Brain pericyte (primary cell): ENCODE measurements around the gene OPALIN.

Source experiments
- DNase-seq: peaks from one replicate; pipeline ENCODE4 v3.0.0-alpha.2; 2012; ENCODE audit warnings: low read depth, low spot score

The OPALIN gene

DNA sequence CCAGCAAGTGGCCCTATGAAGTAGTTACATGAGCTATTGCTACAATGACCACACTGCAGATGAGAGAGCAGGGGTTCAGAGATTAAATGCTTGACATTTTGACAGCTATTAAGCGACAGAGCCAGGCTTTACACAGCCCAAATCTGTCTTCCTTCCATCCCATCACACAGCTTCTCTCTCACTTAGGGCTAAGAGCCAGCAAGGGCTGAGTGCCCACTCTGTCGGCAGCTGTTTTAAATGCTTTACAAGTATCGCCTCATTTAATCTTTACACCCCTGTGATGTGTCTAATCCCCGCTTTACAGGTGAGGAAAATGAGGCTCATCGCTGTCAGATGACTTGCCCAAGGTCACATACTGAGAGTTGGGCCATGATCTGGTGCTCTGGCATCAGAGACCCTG lies 15.2 kb upstream of the OPALIN start:
- no peak for DNase-seq

DNA sequence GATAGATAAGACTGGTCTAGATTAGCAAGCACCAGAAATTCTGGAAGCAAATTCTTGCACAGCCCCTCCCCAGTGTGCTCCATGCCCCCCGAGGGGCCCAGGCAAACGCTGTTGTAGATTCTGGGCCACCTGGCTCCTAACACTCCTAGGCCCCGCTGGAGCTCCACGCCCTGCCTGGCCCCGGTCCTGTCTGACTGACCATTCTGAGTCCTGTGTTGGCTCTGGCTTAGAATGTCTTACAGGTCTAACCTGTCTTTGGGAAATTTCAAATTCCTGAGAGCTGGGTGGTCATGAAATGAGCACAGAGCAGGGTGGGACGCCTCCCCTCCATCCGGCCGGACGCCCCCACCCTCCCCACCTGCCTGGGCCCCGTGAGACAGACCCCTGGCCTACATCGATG lies 12.6 kb upstream of the OPALIN start:
- no peak for DNase-seq

DNA sequence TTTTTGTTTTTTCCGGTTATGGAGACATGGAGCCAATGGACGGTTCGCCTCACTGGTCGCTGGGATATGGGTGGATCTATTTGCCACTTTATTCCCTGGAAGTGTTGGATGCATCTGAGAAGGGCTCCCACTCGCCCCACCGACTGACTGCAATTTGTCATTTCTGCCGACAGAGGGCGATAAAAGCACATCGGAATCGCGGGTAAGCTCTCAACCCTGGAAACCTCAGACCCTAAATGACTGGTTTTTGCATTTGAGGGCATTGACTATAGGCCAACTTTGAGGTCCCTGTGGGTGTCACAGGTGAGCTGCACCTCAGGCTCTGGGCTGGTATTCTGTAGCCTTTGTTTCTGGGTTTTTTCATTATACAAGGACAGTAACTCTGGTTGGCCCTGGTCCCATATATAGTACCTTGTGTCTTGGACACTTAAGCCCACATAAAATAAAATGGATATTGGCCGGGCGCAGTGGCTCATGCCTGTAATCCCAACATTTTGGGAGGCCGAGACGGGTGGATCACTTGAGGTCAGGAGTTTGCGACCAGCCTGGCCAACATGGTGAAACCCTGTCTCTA lies 11.9 kb upstream of the OPALIN start:
- DNase-seq, result no peak

DNA sequence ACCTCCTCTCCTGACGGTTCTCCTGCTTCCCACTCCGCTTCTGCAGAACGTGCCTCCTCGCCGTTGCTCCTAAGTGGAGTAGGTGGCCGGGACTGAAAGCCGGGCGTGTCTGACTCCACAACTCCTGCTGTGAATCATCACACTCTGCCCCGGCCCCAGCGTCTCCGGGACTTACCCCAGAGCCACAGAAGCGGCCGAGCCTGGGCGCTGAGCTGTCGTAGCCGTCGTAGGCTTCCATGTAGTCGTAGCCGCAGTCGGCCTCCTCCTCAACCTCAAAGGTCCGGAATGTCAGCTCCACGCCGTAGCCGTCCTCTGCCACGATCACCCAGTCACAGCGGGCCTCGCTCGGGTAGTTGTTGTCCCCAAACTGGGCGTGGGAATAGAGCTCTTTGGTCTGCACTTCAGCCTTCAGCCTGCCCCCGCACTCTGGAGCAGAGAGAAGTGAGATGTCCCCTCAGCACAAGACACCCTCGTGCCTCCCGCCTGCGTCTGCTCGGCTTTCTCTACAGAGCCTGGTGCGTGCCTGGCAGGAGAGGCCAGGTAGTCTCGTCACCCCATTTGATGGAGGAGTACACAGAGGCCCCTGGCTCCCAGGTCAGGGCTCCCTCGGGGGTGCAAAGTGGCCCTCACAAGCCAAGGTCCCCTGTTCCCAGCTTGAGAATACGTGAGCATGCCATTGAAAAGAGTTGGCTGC lies 11.2 kb upstream of the OPALIN start:
- DNase-seq, result no peak

DNA sequence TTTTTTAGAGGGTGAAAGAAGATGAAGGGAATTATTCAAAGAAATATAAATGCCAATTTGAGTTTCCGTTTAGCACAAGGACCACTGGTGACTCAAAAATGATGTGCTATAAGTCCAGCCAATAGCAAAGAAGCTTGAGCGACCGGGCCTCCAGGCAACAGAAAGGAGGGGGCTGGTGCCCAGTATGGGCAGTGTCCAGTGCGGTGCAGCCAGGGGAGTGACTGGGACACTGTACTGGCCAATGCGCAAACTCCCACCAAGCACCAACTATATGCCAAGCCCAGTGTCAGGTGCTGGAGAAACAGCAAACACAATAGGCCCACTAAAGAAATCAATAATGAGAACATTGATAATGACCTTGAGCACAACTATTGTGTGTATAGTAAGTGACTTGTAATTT lies 10.2 kb upstream of the OPALIN start:
- DNase-seq, result no peak

DNA sequence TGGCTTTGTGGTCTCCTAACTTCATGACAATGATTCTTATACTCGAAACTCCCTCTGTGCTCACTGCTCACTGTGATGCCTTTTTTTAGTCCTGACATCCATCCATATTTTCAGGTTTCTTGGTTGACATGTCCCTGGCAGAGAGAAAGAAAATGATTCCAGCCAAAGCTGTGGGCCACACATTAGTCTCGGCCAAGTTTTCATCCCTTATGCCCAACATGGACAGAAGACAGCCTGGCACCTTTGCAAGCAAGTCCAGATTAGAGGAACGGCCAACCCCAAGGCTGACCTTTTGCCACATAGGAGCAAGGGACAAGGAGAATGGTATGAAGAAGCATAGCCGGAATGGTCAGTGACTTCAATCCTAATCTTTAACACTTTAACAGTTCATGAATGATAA lies 8.7 kb upstream of the OPALIN start:
- no peak for DNase-seq

DNA sequence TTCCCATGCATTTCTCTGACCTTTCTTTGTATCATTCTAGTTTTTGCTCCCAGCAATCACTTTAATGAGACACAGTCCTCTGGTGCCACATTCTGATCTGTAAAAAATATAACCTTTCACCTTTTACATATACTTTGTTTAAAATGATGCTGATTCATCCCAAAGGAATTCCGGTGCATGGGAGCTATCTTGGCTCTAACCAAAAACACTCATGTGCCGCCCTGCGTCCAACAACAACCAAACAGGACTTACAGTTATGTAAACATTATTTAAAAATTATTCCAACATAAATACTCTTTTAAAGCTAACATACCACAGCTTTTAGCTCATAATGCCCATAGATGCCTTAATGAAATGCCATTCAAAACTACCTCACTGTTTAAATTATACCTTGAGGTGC lies 7.7 kb upstream of the OPALIN start:
- no peak for DNase-seq

DNA sequence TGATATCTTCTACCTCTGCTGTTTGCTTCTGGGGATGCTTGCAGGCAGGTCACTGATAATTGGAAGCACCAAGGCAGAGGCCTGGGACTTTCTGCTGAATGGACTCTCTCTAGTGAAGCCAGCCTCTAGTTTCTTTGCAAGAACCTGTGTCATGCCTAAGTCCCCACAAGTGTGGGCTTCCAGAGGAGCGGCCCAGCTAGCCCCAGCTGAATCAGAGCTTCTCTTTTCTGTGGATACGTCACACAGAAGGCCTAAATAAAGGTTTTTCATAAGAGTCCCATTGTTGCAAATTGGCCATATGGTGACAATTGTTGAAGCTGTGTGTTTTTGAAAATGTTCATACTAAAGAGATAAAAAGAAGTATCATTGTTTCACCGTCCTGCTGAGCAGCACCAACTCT lies 6.8 kb upstream of the OPALIN start:
- no peak for DNase-seq

DNA sequence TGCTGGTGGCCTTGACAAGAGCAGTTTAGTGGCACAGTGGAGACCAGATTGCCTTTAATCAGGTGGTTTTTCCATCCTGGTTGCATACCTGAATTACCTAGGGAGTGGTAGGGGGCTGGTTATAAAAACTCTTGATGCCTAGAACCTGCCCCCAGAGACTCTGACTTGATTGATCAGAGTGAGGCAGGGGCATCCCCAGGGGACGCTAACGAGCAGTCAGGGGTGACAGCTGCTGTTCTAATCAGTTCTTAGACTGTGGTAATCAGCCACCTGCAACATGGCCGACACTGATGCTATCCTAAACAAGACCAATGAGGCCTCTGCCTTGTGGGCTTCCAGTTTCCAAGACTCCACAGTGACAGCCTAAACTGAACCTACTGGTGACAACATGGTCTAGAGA lies 2.0 kb upstream of the OPALIN start:
- DNase-seq, result no peak

DNA sequence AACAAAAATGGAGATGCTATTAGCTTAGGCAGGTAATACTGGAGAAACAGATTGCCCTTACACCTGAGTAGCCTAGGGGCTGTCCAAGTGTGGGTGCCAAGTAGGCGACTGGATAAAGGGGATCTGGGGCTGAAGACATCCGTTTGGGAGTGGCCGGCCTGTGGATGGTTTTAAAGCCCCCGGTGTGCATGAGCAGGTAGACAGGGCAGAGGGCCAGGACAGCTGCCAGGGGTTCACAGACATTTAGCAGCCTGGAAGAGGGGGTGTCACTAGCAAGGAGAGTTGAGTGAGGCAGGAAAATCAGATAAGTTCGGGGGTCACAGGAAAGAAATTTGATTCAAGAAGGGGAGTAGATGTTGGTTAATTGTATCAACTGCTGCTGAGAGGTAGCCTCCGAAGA lies 1.5 kb upstream of the OPALIN start:
- DNase-seq, result no peak

DNA sequence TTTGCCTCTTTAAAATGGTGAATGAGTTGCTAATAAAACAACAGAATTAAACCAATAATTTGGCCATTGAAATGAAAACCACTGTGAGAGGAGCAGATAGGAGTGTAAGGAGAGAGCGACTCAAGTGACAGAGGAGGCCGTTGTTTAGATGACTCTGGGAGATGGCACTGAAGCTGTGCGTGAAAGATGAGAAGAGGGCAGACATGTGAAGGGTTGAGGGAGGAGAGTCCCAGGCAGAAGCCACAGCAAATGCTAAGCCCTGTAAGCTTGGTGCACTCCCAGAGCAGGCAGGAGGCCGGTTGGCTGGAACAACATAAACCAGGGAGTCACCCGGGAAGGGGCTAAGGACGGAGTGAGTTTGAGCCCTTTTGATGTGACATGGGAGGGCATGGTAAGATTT lies 814 bp upstream of the OPALIN start:
- DNase-seq, result no peak

DNA sequence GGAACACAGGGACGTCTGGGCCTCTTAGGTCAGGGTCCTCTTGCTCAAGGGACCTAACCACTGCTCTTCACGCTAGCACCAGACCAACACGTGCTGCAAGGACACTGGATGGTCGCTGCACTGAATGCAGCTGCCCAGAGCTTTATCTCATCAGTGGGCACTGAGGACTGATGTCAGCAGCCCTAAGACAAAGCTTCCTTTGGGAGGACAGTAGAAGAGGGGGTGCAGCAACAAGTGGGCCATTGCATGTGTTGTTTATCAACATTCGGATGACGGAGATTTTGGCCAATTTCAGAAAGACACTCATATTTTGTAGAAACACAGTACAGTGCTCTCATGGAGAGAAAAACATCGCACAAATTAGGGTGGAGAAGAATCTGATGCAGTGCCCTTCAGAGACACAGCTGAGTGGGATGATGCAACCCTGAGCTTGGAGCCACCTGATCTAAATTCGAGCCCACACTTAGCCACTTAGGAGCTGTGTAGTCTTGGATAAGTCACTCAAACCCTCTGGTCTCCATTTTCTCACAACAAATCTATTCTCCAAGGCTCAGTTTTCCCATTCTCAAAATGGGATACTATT lies 1.7 kb downstream of the OPALIN start:
- DNase-seq, result no peak

DNA sequence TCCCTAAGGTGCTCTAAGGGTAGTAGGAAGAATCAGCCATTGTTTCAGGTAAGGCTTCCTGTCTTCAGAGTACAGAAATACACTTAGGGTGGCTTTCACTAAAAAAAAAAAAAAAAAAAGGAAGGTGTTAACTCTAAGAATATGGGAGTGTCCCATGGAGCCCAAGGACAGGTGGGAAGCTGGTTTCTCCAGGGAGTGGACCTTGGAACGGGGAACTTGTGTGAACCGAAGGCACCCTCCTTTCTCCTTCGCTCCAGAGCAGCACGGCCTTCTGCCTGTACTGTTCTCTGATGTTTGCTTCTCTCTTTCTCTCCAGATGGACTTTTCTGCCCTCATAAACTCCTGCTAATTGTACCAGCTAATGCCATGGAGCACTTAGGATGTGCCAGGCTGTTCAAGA lies 6.2 kb downstream of the OPALIN start:
- no peak for DNase-seq

DNA sequence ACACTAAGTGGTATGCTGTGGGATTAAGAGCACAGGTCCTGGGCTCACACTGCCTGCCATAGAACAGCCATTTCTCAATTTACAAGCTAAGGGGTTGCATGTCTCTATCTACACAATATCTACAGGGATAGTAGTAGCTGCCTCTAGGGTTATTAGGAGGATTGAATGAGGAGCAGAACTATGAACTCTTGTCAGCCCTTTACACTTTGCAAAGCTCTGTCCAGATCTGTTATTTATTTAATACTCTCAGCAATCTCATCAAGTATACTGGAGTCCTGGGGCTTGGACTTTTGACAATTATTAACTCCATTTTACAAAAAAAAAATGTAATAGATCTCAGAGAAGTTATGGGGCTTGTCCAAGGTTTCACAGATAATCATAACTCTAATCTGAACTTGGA lies 6.8 kb downstream of the OPALIN start:
- DNase-seq, result no peak

DNA sequence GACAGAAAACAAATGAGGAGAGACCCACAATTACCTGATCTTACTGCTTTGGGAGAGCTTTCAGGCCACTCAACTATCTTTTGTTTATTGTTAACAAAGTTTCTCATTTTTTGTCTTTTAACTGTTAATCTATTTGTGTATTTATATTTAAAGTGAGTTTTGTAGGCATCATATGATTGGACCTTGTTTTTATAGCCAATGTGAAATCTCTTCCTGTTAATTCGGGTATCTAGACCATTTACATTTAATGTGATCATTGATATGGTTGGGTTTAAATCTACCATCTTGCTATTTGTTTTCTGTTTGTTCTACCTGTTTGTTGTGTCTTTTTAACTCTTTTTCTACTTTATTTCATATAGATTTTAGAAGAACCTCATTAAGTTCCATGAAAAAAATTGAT lies 12.5 kb downstream of the OPALIN start:
- no peak for DNase-seq

DNA sequence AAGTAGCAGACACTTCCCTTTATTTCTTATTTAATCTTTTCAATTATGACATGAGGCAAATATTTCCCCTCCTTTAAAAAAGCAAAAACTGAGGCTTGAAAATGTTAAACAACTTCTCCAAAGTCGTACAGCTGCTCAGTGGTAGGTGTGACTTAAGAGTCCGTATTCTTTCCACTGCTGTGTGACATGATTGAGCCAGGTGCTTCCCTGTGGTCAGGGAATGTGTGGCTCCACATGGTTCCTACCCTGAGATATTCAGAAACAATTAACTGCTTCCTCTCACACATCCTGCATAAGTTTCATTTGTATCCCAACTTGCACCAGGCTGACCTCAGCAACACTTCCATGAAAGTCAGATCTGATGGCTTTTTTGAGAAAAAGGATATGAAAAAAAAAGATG lies 13.6 kb downstream of the OPALIN start:
- no peak for DNase-seq

DNA sequence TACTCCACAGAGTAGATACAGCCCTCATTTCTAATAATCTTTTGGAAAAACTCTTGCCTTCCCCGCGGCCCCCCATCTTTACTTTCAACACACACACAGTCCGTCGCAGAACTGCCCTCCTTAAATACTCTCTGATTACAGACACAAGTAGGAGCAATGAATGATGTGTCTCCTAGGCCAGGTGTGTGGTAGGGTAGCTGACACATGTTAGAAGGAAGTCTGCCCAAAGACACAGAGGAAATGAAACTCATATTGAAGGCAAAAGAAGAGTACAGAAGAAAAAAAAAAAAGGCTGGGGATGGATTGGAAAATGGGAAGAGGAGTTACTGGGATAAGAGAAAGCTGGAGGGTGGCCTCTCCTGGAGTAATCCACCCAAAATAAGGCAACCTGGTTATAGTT lies 14.6 kb downstream of the OPALIN start:
- DNase-seq, result no peak

DNA sequence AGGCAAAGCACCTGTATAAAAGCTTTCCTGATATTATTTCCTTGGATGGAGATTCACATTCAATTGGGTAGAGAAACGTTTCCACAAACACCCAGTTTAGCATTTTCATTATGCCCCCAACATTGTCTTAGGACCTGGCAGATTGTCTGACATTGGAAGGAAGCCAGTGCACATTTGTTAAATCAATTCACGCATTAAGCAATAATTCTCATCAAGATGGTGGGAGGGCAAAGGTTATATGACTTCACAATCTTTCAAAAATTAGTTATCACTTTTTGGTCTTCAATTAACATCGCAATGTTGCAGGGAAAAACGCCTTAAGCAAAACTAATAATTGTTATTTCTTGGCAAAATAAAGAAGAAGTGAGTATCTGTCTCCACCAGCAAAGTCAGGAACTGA lies 16.4 kb downstream of the OPALIN start:
- no peak for DNase-seq

DNA sequence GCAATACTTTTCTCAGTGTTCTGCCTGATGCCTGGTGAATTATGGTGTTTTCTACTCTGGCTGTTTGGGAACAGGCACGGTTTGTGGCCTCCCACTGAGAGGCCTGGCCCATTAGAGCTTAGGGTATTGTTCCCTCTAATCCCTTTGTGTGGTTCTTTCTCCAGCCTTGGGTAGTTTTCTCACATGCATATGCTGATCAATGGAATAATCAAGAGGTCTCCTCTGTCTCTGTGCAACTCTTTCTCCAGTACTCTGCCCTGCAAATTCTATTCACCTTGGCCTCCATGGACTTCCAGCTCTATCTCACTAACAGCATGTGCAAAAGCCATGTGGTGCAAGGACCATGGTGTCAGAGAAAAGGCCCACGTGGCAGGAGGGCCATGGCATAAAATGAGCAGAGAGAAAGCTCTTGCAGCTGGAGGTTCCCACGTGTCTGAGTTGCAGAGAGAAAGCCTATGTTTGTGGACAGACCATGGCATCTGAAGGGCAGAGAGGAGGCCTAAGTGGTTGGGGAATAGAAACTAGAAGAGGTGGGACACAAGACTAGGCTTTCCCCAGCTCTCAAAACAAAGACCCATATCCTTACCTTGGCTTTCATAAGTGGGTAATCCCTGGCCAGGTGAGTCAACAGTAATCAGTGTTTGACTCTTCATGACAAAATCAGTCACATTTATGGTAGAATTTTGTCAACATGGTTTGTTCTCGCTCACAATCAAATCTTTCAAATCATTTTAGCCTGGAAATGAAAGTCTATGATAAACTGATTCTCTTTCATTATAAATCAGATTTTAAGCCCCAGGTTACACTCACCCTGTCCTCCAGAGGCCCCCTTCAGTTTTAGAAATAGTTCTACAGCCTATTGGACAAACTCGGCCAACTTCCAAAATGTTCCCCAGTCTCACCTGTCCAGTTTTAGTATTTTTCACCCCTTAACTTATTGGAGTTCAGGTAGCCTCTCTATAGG lies 17.3 kb downstream of the OPALIN start:
- DNase-seq, result no peak

DNA sequence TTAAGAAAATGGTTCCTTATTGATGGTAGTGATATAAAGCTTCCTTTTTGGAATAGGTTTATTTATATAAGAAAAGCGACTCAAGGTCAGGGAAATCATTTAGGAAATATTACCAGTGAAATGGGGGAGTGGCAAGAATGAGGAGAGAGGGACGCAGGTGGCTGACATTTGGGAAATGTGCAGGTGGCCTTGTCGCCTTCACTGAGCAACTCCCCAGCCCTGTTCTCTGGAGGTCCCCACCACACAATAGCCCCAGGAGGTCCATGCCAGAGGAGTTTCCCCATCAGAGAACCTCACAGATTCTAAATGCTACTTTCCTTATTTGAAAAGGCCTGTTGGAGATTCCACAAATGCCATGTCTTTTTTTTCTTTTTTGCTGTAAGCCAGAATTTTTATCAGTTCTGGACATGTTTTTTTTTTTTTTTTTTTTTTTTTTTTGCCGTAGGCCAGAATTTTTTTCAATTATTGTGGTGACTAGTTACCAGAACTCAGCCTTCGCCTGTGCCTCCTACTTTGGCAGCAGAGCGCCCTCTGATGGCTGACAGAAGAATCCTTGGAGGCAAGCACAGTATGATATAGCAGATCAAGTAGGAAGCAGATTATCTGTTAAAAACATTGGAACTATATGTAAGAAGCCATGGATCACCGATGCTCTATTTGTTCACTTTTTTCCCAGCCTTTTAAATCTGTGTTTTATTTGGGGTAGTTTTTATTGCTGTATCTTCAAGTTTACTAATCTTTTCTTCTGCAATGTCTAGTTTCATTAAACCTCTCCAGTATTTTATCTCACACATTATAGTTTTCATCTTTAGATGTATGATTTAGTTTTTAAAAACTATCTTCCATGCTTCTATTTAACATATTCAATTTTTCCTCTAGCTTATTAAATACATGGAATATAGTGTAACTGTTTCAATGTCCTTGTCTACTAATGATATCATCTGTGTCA lies 18.6 kb downstream of the OPALIN start:
- DNase-seq, result no peak

DNA sequence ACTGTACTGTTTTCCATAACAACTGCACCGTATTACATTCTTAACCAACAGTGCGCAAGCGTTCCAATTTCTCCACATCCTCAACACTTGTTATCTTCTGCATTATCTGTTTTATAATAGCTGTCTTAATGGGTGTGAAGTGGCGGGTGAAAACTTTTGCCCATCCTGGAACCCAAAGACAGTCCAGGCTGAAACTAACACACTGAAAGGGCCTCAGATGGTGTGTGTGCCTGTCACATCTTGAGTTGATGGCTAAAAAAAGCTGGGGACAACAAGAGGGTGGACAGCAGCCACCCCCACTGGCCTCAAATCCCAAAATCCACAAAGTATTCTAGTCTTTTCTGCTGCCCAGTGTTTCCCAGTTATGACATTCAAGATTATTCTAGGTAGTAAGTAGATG lies 19.4 kb downstream of the OPALIN start:
- DNase-seq, result no peak
